Ecto neural progenitor cell (in vitro differentiated cells): Measurements from ENCODE around the gene ATP11A.
"Not testable (repeated sequence)": the region's sequence is repeated elsewhere in the genome, so short reads cannot be mapped to it uniquely, and the experiment has no call there.

Source experiments
- DNase-seq: peaks from one replicate; pipeline ENCODE4 v3.0.0-alpha.2; 2018; ENCODE audit warnings: low spot score

The ATP11A gene

DNA sequence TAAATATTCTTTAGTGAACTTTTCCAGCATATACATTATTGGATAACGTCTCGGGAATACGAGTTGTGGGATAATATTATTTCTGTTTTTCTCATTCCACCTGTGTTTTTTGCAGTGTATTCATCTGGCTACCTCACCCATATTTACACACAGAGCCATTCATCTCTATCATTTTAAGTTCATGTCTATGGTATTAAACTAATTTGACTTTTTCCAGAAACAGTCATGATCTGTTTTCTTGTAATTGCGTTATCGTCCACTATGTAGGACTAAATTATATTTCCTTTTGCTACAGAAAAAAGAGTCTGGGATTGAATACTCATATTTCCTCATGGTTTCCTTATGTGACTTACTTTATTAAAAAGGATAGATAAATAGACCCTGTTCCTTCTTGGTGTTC is 2.7 kb downstream of the ATP11A start:
- no peak for DNase-seq

DNA sequence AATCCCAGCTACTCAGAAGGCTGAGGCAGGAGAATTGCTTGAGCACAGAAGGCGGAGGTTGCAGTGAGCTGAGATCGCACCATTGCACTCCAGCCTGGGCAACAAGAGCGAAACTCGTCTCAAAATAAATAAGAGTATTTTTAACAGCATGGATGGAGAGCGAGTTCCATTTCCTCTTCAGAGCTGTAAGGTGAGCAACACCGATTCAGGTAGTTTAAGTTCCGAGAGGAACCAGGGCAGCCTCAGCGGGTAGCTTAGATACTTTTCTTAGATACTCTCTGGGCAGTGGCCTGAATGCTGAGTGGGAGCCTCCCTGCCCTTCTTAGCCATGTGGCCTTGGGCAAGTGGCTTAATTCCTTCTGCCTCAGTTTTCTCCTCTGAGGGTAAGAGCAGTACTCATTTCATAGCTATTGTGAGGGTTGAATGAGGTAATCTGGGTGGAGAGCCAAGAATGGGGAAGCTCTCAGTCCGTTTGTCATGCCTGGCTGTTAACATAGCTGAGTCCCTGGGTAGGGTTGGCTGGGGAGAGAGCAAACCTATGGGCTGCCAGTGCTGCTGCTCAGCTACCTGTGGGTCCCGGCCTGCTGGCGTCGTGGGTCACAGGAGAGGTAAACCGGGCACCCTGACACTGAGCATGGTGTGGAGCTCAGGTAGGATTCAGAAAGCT is 4.1 kb downstream of the ATP11A start:
- no peak for DNase-seq

GRCh38 chr13:112695121-112695520 is 5.3 kb downstream of the ATP11A start:
- no peak for DNase-seq

DNA sequence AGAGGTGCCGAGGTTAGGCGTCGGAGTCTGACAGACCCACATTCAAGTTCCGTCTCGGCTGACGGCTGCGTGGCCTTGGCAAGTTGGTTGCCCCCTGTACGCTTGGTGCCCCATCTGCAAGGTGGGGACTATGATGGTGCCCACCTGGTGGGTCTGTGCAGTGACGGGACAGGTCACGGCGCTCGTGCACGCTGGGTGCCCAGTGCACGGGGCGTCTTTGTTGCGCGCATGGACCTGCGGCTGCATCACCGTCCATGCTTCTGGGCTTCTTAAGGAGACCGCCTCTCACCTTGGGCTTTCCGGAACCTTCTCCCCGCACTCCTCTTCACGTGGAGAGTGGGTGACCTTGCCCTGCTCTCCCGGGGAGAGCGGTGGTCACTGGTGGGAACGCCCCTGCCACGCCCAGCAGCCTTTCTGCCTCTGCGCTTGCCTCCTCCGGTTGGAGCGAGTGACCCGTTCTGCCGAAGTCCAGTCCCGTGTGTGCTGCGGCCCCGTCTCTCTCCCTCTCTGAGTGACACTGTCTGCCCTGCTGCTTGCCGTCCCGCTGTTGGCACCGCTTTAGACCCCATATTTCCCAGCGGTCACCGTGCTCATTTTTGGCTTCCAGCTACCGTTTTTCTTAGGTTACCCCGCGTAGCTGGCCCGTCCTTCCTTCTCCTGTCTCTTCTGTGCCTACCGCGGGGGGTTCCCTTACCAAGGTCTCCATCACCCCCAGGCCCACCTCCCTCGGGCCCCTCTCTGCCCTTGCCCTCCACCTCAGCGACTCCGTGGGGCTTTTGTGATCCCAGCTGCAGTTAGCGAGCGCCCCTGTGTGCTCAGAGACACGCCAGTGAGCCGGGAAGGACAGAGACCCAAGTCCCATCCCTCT is 6.4 kb downstream of the ATP11A start:
- no peak for DNase-seq

- no peak for DNase-seq
Observed at GRCh38 chr13:112696869-112697465, 7.1 kb downstream of the ATP11A start.

- no peak for DNase-seq
Observed at GRCh38 chr13:112697756-112698655, 8.2 kb downstream of the ATP11A start.

DNA sequence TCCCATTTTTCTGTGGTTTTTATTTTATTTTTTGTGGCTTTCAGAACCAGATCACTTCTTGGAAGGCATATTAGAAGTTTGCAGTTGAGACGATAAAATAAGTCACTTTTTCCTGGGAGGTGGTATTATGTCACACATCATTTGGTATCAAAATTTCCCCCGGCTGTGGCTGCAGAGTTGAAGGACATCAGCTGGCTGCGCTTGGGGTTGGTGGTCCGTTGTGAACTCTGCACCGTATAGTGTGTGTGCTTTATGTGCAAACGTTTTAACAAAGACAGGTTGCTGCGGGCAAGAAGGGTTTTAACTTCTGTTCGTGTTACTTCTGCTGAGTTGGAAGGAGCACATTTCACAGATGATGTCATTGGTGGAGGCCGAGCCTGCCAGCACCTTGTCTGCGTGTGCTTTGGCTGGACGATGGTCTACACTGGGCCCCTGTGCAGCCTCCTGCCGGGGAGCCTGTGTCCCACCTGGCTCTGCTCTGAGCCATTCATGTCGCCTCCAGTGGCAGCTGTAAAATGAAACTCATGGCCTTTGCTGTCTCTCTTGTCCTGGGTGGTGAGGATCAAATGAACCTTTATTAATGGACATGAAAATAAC is 9.6 kb downstream of the ATP11A start:
- DNase-seq = no peak

DNA sequence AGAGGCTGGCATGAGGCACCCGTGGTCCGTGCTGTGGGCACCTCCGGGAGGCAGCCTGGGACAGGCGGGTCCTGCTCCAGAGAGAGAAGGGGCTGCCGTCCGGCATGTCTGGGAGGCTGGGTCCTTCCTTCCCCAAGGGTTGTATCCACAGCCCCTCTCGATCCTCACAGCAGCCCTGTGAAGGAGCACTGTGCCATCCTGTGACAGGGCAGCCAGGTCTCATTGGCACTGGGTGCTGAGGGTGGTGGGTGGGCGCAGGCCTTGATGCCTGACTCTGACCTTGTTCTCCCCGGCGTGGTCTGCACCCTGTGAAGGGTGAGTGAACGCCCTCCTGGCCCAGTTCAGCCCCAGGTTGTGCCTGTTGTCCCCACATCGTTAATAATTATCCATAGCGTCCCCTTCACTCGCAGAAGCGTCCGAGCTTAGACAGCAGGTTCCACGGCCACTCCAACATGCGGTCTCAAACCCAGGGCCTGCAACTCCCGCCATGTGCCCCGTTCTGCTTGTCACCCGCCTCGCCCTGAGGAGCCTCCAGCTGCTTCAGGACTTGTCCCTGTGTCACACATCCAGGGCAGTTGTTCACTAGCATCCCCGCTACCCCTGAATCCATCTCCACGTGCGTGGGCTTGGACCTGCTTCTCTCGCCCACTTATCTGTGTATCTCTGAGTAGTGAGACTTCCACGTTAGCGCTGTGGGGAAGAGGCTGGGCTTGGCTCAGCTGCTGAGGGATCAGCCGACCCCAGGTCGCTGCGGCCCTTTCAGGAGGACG is 10.6 kb downstream of the ATP11A start:
- DNase-seq = no peak

DNA sequence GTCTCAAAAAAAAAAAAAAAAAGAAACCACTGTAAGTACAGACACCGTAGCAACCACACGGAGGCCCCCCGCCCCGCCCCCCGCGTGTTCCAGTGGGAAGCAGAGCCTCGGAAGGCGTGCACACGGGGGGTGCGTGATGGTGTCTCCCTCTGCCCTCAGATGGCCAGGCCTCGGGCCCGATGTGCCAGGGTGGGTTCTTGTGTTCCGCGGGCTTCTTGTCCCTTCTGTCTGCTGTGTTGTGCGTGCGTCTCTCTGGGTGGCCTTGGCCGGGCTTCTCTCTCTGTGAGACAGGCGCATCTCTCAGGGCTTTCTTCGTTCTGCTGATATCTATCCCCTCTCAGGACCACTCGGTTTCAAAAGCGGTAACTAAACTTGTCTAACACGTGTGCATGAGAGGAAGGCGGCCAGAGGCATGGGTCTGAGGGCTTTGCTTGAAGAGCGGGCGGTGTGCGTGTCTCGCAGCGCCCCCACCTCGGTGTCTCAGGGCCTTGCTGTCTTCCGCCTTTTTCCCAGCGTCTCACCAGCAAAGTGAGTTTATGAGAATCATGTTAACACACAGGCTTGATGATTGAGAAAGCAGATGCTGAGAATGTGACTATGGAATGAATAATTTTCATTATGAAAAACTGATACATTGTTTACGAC is 12.6 kb downstream of the ATP11A start:
- DNase-seq = no peak

GRCh38 chr13:112702986-112703379 is 13.1 kb downstream of the ATP11A start:
- no peak for DNase-seq

- DNase-seq = no peak
Observed at GRCh38 chr13:112703449-112704284, 13.8 kb downstream of the ATP11A start.

DNA sequence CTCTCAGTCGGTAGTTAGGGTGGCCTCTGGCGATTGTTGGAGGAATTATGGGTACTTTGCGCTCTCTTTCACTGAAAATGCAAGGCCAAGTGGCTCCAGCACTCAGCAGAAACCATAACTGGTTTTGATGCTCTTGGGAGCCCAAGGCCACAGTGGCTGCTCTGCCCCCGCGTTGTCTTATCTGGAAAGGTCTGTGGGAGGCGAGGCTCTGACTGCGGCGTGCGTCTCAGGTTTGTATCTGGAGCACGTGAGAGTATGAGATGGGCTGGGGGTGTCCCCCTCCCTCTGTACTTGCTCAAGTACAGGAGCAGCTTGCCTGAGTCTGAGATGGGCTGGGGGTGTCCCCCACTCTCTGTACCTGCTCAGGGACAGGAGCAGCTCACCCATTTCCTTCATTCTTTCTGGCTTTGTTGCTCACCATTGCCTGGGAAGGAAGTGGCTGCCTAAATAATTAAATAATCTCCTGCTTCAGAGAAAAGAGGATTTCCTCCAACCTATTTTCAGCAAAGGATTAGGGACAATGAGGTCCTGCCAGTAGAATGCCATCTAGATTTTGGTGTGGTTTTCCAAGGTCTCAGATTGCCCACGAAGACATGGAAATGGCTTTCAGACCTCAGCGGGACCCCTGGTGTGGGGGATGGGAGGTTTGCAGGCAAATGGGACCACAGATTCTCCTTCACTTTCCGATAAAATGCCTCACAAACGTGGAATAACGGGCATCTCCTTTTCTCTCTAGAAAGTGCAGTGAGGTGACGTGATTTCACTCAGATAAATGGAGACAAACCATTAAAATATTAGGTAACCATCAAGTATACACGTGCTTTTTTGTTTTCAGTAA is 14.7 kb downstream of the ATP11A start:
- no peak for DNase-seq

DNA sequence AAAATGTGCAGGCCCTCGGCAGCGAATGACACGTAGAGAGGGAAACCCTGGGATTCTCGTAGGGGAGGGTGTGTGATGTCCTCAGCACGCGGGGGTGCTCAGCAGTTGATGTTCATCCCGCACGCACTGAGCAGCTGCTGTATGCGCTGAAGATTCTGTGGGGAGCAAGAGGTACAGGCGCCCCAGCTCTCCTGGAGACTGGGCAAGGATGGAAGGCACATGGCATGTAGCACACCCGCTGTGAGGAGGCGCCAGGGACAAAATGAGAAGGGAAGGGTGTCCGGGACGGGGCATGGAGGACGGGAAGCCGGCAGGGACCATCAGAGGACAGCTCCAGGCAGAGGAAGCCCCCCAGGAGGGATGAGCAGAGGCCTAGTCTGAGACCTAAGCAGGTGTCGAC is 15.4 kb downstream of the ATP11A start:
- DNase-seq = no peak

DNA sequence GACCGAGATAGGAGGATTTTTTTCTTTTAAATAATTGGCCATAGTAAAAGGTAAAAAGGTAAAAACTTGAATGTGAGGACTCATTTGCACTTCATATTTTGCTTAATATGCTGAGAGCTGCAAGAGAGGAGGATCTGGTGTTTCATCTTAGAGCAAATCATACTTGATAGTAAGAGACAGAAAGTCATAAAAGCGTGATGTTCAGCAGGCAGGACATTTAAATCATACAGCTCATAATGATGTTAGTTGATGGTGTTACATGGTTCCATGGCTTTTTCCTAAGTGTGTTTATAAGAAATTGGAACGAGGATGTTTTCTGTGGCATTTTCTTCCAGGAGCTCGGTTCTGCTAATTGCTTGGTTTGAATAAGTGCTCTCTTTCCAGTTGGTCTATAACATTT is 16.3 kb downstream of the ATP11A start:
- DNase-seq = no peak

- DNase-seq = no peak
Observed at GRCh38 chr13:112708560-112709240, 18.9 kb downstream of the ATP11A start.

GRCh38 chr13:112709316-112709715 is 19.5 kb downstream of the ATP11A start:
- DNase-seq = not testable (repeated sequence)

- no peak for DNase-seq
Observed at GRCh38 chr13:112709825-112710783, 20.3 kb downstream of the ATP11A start.
